Endothelial cell of umbilical vein (primary cell): ENCODE measurements around the gene GABBR2. TPM values are rescaled to one million over a fixed set of nuclear protein-coding genes. Genes with fewer than 3 reads are reported as not detected.

Experiments used
- BruUV-seq: library from RNA; stranded (reverse); fragments of 400-500 nt; replicated peaks from 2 replicates; lab custom pipeline; 2021; lab: Mats Ljungman, UMichigan
- CTCF ChIA-PET: fragments of 300-600, 350-600 bp; sonication (Branson Sonifier 250); formaldehyde crosslinking; loops from one replicate; lab custom pipeline; 2021; ENCODE audit warnings: antibody characterized with exemption, inconsistent platforms; lab: Charles Lee
- POLR2A ChIA-PET: fragments of 300-600, 350-600 bp; sonication (Branson Sonifier 250); formaldehyde crosslinking; loops from one replicate; lab custom pipeline; 2021; ENCODE audit warnings: antibody characterized with exemption, inconsistent platforms; lab: Charles Lee
- DNase-seq: peaks from one replicate; pipeline ENCODE4 v3.0.0-alpha.2; 2011; ENCODE audit warnings: low read depth, low spot score
- FAIRE-seq: peaks from 2 replicates; lab custom pipeline; 2011; peaks lifted over from hg19 to GRCh38; lab: Jason Lieb, UNC
- H2AFZ ChIP-seq: 2 replicates; pipeline ENCODE4 v1.6.0; 2012; ENCODE audit warnings: low read depth, low read length, control low read depth, inconsistent platforms
- H3K27ac ChIP-seq: 2 replicates; pipeline ENCODE4 v1.5.1; 2011; ENCODE audit warnings: low read depth, mild to moderate bottlenecking, control low read depth, low read length, moderate library complexity; ENCODE audit not compliant: insufficient read depth
- H3K27me3 ChIP-seq, 2 experiments: 2 replicates each; pipeline versions ENCODE4 v1.6.0 to v1.6.1; 2011; ENCODE audit warnings: low read length in 2 of 2, mixed read lengths in 1 of 2; ENCODE audit not compliant: control insufficient read depth in 2 of 2, insufficient read depth in 2 of 2
- H3K36me3 ChIP-seq, 2 experiments: 2 replicates in 1 of 2; 3 replicates in 1 of 2; pipeline ENCODE4 v1.5.1; 2011; ENCODE audit warnings: low read length in 2 of 2, mild to moderate bottlenecking in 1 of 2, moderate library complexity in 1 of 2; ENCODE audit not compliant: control insufficient read depth in 2 of 2, insufficient read depth in 2 of 2; ENCODE audit errors: extremely low read depth in 1 of 2
- H3K4me1 ChIP-seq: 3 replicates; pipeline ENCODE4 v1.5.1; 2011; ENCODE audit warnings: mild to moderate bottlenecking, low read length; ENCODE audit not compliant: control insufficient read depth, insufficient read depth; ENCODE audit errors: extremely low read depth
- H3K4me2 ChIP-seq: 2 replicates; pipeline ENCODE4 v1.6.1; 2011; ENCODE audit warnings: low read length, control low read depth, mixed read lengths; ENCODE audit not compliant: insufficient read depth
- H3K4me3 ChIP-seq, 3 experiments: fragments of 200-600 bp in 1 of 3; sonication (generic), shearing (Covaris generic) in 1 of 3; replicated peaks in 1 of 3; 2 replicates each; pipeline ENCODE4 v1.5.1; 2011 to 2016; ENCODE audit warnings: control low read depth in 3 of 3, low read length in 3 of 3, mild to moderate bottlenecking in 2 of 3, inconsistent platforms in 1 of 3, low read depth in 1 of 3, moderate library complexity in 1 of 3; ENCODE audit not compliant: insufficient read depth in 1 of 3
- H3K79me2 ChIP-seq: 2 replicates; pipeline ENCODE4 v1.6.0; 2012; ENCODE audit warnings: low read length, inconsistent platforms; ENCODE audit not compliant: control insufficient read depth, insufficient read depth
- H3K9ac ChIP-seq: replicated peaks from 2 replicates; pipeline ENCODE3; 2011; ENCODE audit warnings: low read length, control low read depth; ENCODE audit not compliant: insufficient read depth; ENCODE audit errors: extremely low read depth
- H3K9me1 ChIP-seq: replicated peaks from 3 replicates; pipeline ENCODE4 v1.6.0; 2011; ENCODE audit warnings: mild to moderate bottlenecking, low read length; ENCODE audit not compliant: control insufficient read depth, insufficient read depth; ENCODE audit errors: extremely low read depth
- H3K9me3 ChIP-seq: replicated peaks from 2 replicates; pipeline ENCODE4 v1.5.1; 2012; ENCODE audit warnings: low read length, inconsistent platforms; ENCODE audit not compliant: control insufficient read depth, insufficient read depth
- H4K20me1 ChIP-seq: replicated peaks from 2 replicates; pipeline ENCODE3; 2011; ENCODE audit warnings: mild to moderate bottlenecking, low read length; ENCODE audit not compliant: control insufficient read depth, insufficient read depth; ENCODE audit errors: extremely low read depth
- EZH2 ChIP-seq: IDR thresholded peaks from 2 replicates; pipeline ENCODE4 v1.6.1; 2012; ENCODE audit warnings: borderline replicate concordance, low read depth, mild to moderate bottlenecking, moderate library complexity, low read length, inconsistent platforms; ENCODE audit not compliant: severe bottlenecking
- FOS ChIP-seq: IDR thresholded peaks from 2 replicates; pipeline ENCODE4 v1.6.1; 2011; ENCODE audit warnings: mild to moderate bottlenecking, low read length, moderate library complexity, borderline replicate concordance; ENCODE audit not compliant: insufficient read depth
- GATA2 ChIP-seq: IDR thresholded peaks from 2 replicates; pipeline ENCODE4 v1.7.0; 2011; ENCODE audit warnings: low read depth, mild to moderate bottlenecking, moderate library complexity, mixed read lengths, low read length; ENCODE audit not compliant: insufficient read length, insufficient read depth
- JUN ChIP-seq: IDR thresholded peaks from 2 replicates; pipeline ENCODE4 v1.6.1; 2011; ENCODE audit warnings: borderline replicate concordance, low read depth; ENCODE audit not compliant: insufficient read length, insufficient read depth
- MYC ChIP-seq: IDR thresholded peaks from one replicate; pipeline ENCODE4 v1.6.1; 2011; ENCODE audit warnings: mild to moderate bottlenecking, low read depth, low read length
- POLR2A ChIP-seq: IDR thresholded peaks from 2 replicates; pipeline ENCODE4 v1.6.1; 2012; ENCODE audit warnings: low read depth, mild to moderate bottlenecking, control low read depth, low read length
- POLR2AphosphoS5 ChIP-seq: IDR thresholded peaks from 2 replicates; pipeline ENCODE4 v1.6.1; 2012; ENCODE audit warnings: low read depth, mild to moderate bottlenecking, control low read depth, low read length, moderate library complexity; ENCODE audit not compliant: insufficient read depth
- dilution Hi-C: fragments of 300-500 bp; cut with MboI; formaldehyde crosslinking; loops from one replicate; pipeline ENCODE4 v1.15.0; 2019; ENCODE audit warnings: low sequenced_read_pairs; ENCODE audit not compliant: extremely low pct_ligation_motif_present
- intact Hi-C: fragments of 100-400 bp; cut with micrococcal nuclease; formaldehyde crosslinking; loops from one replicate; pipeline ENCODE4 v1.10.0; 2022
- polyA plus RNA-seq, 4 experiments: library from polyadenylated mRNA; depleted of rRNA in 3 of 4; stranded (reverse) in 3 of 4; unstranded in 1 of 4; fragments of >200 nt; gene quantifications; 2 replicates each; pipeline versions ENCODE4 v1.2.1 to v1.2.3, GENCODE V29; 2011 to 2012; ENCODE audit warnings: missing spikeins in 1 of 4
- total RNA-seq: library from RNA; stranded (reverse); gene quantifications from 2 replicates; pipeline ENCODE4 v1.2.3, GENCODE V29; 2021
- TF ChIP-seq, protein P1 (sequence below), 2 donors: IDR thresholded peaks; 1 replicate in 1 of 2; 2 replicates in 1 of 2; pipeline ENCODE4 v1.5.1; 2011; ENCODE audit warnings: low read length in 2 of 2, mild to moderate bottlenecking in 2 of 2, moderate library complexity in 2 of 2, control low read depth in 1 of 2, inconsistent platforms in 1 of 2, low read depth in 1 of 2; ENCODE audit not compliant: insufficient read depth in 1 of 2; ENCODE audit errors: extremely low read depth in 1 of 2
- TF ChIP-seq, protein P2 (sequence below): IDR thresholded peaks from 2 replicates; pipeline ENCODE4 v1.6.1; 2011; ENCODE audit not compliant: insufficient read depth, insufficient read length

Gene GABBR2
- total and polyA plus RNA-seq, 2 donors (not counting 3 experiments of a cell fraction or from before 2014, with no cell fraction given) = 1.1 to 9.2 TPM

DNA sequence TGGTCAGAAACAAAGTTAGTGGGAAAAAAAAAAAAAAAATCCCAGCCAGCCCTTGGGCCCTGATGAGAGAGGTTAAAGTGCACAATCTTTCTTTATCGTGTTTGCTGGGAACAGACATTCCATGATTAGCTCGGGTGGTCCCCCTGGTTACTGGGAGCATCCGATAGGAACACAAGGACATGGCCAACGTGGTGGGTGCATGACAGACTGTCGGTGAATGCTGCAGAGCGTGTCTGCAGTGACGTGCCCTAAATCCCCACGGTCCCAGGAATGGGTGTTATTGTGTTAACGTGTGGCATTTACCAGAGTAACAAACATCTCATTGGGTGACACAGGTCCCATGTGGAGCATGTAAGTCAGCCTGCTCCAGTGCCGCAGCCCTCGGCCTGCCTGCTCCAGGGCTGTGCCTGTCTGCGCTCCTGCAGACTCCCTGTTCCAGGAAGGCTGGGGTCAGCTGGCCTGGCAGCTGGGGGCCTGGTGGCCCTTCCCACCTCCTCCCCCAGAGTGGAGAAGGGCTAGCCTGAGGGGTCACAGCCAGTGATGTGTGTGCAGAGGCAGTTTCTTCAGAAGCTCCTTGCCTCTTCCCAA, 419.0 kb downstream of the GABBR2 start:
- H4K20me1 ChIP-seq = no peaks in the 10 kb centered on the region

More for the DNA sequence above, 419.0 kb downstream of the GABBR2 start:
- no peaks in the 10 kb centered on the region for H3K4me1 ChIP-seq
- no TSS peak for BruUV-seq
- DNase-seq (no peak), FAIRE-seq (no peak)
- H3K27me3 ChIP-seq = no peaks in the 10 kb centered on the region
- H3K79me2 ChIP-seq = no peaks in the 10 kb centered on the region
- no peaks in the 10 kb centered on the region for H3K9me1 ChIP-seq
- ChIA-PET CTCF (interaction anchor here (0.6 kb wide), 1 partner anchor 91 kb away, joined by 3 read pairs; no protein-coding TSS in a partner anchor), POLR2A (no interaction called here)
- TF ChIP-seq, protein P1, sequence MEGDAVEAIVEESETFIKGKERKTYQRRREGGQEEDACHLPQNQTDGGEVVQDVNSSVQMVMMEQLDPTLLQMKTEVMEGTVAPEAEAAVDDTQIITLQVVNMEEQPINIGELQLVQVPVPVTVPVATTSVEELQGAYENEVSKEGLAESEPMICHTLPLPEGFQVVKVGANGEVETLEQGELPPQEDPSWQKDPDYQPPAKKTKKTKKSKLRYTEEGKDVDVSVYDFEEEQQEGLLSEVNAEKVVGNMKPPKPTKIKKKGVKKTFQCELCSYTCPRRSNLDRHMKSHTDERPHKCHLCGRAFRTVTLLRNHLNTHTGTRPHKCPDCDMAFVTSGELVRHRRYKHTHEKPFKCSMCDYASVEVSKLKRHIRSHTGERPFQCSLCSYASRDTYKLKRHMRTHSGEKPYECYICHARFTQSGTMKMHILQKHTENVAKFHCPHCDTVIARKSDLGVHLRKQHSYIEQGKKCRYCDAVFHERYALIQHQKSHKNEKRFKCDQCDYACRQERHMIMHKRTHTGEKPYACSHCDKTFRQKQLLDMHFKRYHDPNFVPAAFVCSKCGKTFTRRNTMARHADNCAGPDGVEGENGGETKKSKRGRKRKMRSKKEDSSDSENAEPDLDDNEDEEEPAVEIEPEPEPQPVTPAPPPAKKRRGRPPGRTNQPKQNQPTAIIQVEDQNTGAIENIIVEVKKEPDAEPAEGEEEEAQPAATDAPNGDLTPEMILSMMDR (IDR thresholded peaks at IDR 0.05; ENCODE audit: extremely low read depth in 1 of 2, insufficient read depth in 1 of 2, low read depth in 1 of 2, low read length in 2 of 2) = no peak
- TF ChIP-seq POLR2A = no peak
- TF ChIP-seq FOS = no peak
- TF ChIP-seq, protein P2, sequence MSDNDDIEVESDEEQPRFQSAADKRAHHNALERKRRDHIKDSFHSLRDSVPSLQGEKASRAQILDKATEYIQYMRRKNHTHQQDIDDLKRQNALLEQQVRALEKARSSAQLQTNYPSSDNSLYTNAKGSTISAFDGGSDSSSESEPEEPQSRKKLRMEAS = no peak
- TF ChIP-seq MYC = no peak
- no peak for TF ChIP-seq GATA2
- no peak for TF ChIP-seq POLR2AphosphoS5
- TF ChIP-seq EZH2 = no peak
- TF ChIP-seq JUN = no peak
- H3K4me3 ChIP-seq = no peak overlapping the region
- no peaks in the 10 kb centered on the region for H3K36me3 ChIP-seq
- intact Hi-C loops (no loop called here), dilution Hi-C loops (loop anchor here (25.0 kb wide), 1 partner anchor 473 kb away; no protein-coding TSS in a partner anchor)
- no peaks in the 10 kb centered on the region for H3K9me3 ChIP-seq
- no peak overlapping the region for H3K27ac ChIP-seq
- no peak overlapping the region for H3K9ac ChIP-seq
- H3K4me2 ChIP-seq = no peak overlapping the region
- no peak overlapping the region for H2AFZ ChIP-seq
